ENCODE data around the gene ADPRS. TPM values are rescaled to one million over a fixed set of nuclear protein-coding genes. Genes with fewer than 3 reads are reported as not detected.

ADPRS gene
- total RNA-seq, 1 donor from 2014 or later = 28.7 TPM

DNA sequence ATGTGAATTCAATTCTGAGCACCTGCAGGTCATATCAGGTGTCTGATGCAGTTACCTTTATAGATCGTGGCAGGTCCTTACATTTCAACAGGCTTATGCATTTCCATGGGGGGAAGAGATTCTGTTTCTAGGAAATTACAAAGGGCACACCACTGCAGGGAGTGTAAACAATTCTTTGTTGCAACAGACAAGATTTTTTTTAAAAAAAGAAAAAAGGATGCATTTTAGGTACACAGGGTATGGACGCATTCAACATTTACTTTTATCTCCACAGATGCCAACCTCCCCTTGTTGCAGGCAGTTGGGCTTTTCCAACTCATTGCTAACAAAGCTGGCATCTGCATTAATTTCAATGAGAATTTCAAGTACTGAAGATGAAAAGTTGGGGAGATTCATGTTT, 18.3 kb upstream of the ADPRS start:
- Histone ChIP-seq H4K20me1 (ENCODE audit: insufficient read depth, low read length) (no peaks in the 10 kb centered on the region), H2AFZ (ENCODE audit: low read depth, low read length) (no peak overlapping the region), H3K4me2 (ENCODE audit: low read length) (no peak overlapping the region), H3K9ac (ENCODE audit: low read length) (no peak overlapping the region), H3K36me3 (ENCODE audit: insufficient read depth, low read length) (no peaks in the 10 kb centered on the region), H3K27ac (ENCODE audit: low read depth, low read length) (no peak overlapping the region), H3K4me3 (ENCODE audit: insufficient read depth, low read depth, low read length) (no peak overlapping the region), H3K27me3 (ENCODE audit: insufficient read depth, low read length) (no peaks in the 10 kb centered on the region), H3K9me3 (ENCODE audit: insufficient read depth, low read depth, low read length) (no peaks in the 10 kb centered on the region), H3K4me1 (ENCODE audit: insufficient read depth, low read length) (no peaks in the 10 kb centered on the region), H3K79me2 (ENCODE audit: insufficient read depth, low read length) (no peaks in the 10 kb centered on the region)
- H3K27ac Mint-ChIP-seq (ENCODE audit: unreplicated experiment) = no peak overlapping the region
- TF ChIP-seq, protein P1, sequence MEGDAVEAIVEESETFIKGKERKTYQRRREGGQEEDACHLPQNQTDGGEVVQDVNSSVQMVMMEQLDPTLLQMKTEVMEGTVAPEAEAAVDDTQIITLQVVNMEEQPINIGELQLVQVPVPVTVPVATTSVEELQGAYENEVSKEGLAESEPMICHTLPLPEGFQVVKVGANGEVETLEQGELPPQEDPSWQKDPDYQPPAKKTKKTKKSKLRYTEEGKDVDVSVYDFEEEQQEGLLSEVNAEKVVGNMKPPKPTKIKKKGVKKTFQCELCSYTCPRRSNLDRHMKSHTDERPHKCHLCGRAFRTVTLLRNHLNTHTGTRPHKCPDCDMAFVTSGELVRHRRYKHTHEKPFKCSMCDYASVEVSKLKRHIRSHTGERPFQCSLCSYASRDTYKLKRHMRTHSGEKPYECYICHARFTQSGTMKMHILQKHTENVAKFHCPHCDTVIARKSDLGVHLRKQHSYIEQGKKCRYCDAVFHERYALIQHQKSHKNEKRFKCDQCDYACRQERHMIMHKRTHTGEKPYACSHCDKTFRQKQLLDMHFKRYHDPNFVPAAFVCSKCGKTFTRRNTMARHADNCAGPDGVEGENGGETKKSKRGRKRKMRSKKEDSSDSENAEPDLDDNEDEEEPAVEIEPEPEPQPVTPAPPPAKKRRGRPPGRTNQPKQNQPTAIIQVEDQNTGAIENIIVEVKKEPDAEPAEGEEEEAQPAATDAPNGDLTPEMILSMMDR (IDR thresholded peaks at IDR 0.05; ENCODE audit: insufficient read depth, low read depth, low read length) = no peak
- no peak for TF ChIP-seq EZH2 (IDR thresholded peaks at IDR 0.05; ENCODE audit: insufficient read depth, low read length)
- DNase-seq (ENCODE audit: low read depth) (no peak), FAIRE-seq (no peak)
- H3K4me3 Mint-ChIP-seq (ENCODE audit: unreplicated experiment) = no peak overlapping the region
- no peaks in the 10 kb centered on the region for H3K9me3 Mint-ChIP-seq (ENCODE audit: unreplicated experiment)
- H3K27me3 Mint-ChIP-seq (ENCODE audit: low read depth, unreplicated experiment) = no peaks in the 10 kb centered on the region
- H3K36me3 Mint-ChIP-seq (ENCODE audit: low read depth, unreplicated experiment) = no peaks in the 10 kb centered on the region
- H3K4me1 Mint-ChIP-seq (ENCODE audit: low read depth, unreplicated experiment) = no peaks in the 10 kb centered on the region

DNA sequence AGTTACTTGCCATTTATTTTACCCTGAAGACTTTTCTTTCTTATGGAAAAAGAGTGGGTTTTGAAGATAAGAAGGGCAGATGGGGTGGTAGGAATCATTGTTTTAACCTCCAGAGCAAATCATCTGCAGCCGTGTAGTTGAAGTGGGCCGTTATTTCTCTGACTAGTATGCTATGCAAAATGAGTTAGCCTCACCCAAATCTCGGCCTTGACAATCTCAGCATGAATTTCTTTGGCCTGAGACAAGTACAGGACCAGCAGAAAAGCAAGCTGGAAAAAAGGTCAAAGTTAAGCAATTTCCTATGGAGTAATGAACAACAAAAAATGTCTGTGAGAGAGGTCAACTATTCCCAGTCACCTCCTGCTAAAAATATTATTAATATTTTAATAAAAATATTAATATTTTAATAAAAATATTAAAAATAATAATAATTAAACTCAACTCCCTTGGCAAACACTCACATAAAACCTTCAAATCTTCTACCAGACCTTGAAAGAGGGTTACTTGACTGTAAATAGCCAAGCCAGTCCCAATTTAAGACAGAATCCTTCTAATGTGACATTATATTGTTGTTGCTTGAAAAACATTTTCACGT, 11.6 kb upstream of the ADPRS start:
- Mint-ChIP-seq H3K4me1 (ENCODE audit: low read depth, unreplicated experiment) (peaks cover 2% of the 10 kb centered on the region), H3K9me3 (ENCODE audit: unreplicated experiment) (no peaks in the 10 kb centered on the region), H3K27ac (ENCODE audit: unreplicated experiment) (no peak overlapping the region), H3K4me3 (ENCODE audit: unreplicated experiment) (no peak overlapping the region), H3K27me3 (ENCODE audit: low read depth, unreplicated experiment) (no peaks in the 10 kb centered on the region), H3K36me3 (ENCODE audit: low read depth, unreplicated experiment) (no peaks in the 10 kb centered on the region)
- Histone ChIP-seq H3K4me3 (ENCODE audit: insufficient read depth, low read depth, low read length) (no peak overlapping the region), H3K4me1 (ENCODE audit: insufficient read depth, low read length) (no peaks in the 10 kb centered on the region), H4K20me1 (ENCODE audit: insufficient read depth, low read length) (no peaks in the 10 kb centered on the region), H3K4me2 (ENCODE audit: low read length) (no peak overlapping the region), H3K9ac (ENCODE audit: low read length) (no peak overlapping the region), H3K27me3 (ENCODE audit: insufficient read depth, low read length) (no peaks in the 10 kb centered on the region), H3K27ac (ENCODE audit: low read depth, low read length) (no peak overlapping the region), H3K9me3 (ENCODE audit: insufficient read depth, low read depth, low read length) (no peaks in the 10 kb centered on the region), H3K79me2 (ENCODE audit: insufficient read depth, low read length) (no peaks in the 10 kb centered on the region), H3K36me3 (ENCODE audit: insufficient read depth, low read length) (no peaks in the 10 kb centered on the region), H2AFZ (ENCODE audit: low read depth, low read length) (no peak overlapping the region)
- TF ChIP-seq, protein P1 (IDR thresholded peaks at IDR 0.05; ENCODE audit: insufficient read depth, low read depth, low read length) = no peak
- no peak for TF ChIP-seq EZH2 (IDR thresholded peaks at IDR 0.05; ENCODE audit: insufficient read depth, low read length)
- no peak for DNase-seq (ENCODE audit: low read depth)
- FAIRE-seq = no peak

DNA sequence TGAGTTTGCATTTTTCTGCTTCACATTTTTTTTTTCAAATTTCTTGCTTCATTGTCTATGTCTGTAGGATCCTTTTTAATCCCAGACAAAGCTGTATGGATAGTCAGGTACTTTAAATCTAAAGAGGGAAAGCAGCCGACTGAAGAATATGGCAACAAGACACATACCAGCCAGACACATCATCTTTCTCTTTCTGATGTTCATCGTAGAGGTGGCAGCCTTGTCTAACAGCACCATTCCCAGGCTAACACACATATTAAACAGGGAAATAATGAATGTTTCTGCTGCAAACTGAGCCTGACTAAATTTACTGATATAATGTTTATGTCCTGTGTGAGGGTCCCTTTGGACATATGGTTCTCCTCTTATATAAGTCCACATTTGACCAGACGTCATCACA, 8.5 kb upstream of the ADPRS start:
- no peak overlapping the region for H2AFZ ChIP-seq (ENCODE audit: low read depth, low read length)
- Mint-ChIP-seq H3K4me3 (ENCODE audit: unreplicated experiment) (no peak overlapping the region), H3K36me3 (ENCODE audit: low read depth, unreplicated experiment) (no peaks in the 10 kb centered on the region), H3K27ac (ENCODE audit: unreplicated experiment) (no peak overlapping the region), H3K9me3 (ENCODE audit: unreplicated experiment) (no peaks in the 10 kb centered on the region), H3K4me1 (ENCODE audit: low read depth, unreplicated experiment) (peaks cover 2% of the 10 kb centered on the region), H3K27me3 (ENCODE audit: low read depth, unreplicated experiment) (no peaks in the 10 kb centered on the region)
- no peak overlapping the region for H3K4me3 ChIP-seq (ENCODE audit: insufficient read depth, low read depth, low read length)
- no peaks in the 10 kb centered on the region for H3K79me2 ChIP-seq (ENCODE audit: insufficient read depth, low read length)
- DNase-seq (ENCODE audit: low read depth) = no peak
- TF ChIP-seq, protein P1 (IDR thresholded peaks at IDR 0.05; ENCODE audit: insufficient read depth, low read depth, low read length) = no peak
- TF ChIP-seq EZH2 (IDR thresholded peaks at IDR 0.05; ENCODE audit: insufficient read depth, low read length) = no peak
- H3K9me3 ChIP-seq (ENCODE audit: insufficient read depth, low read depth, low read length) = no peaks in the 10 kb centered on the region
- no peaks in the 10 kb centered on the region for H4K20me1 ChIP-seq (ENCODE audit: insufficient read depth, low read length)
- no peak overlapping the region for H3K27ac ChIP-seq (ENCODE audit: low read depth, low read length)
- no peaks in the 10 kb centered on the region for H3K27me3 ChIP-seq (ENCODE audit: insufficient read depth, low read length)
- no peaks in the 10 kb centered on the region for H3K36me3 ChIP-seq (ENCODE audit: insufficient read depth, low read length)
- H3K9ac ChIP-seq (ENCODE audit: low read length) = no peak overlapping the region
- no peak for FAIRE-seq
- no peak overlapping the region for H3K4me2 ChIP-seq (ENCODE audit: low read length)
- peaks cover 7% of the 10 kb centered on the region for H3K4me1 ChIP-seq (ENCODE audit: insufficient read depth, low read length)

Data from astrocyte (in vitro differentiated cells and primary cell).